Neural cell (in vitro differentiated cells): ENCODE measurements around the gene PRIMPOL. TPM values are rescaled to one million over a fixed set of nuclear protein-coding genes. Genes with fewer than 3 reads are reported as not detected.

Source experiments
- H2AFZ ChIP-seq: fragments of 200-600, 300-800 bp; sonication (generic), shearing (Covaris generic); 2 replicates; pipeline ENCODE4 v1.6.0; 2014; ENCODE audit warnings: low read depth, mild to moderate bottlenecking, antibody characterized with exemption, low read length, moderate library complexity
- H3F3A ChIP-seq: fragments of 200-600 bp; shearing (Covaris generic); 2 replicates; pipeline ENCODE4 v1.6.1; 2016; ENCODE audit warnings: mild to moderate bottlenecking, moderate library complexity, mixed read lengths, antibody characterized with exemption, low read length; ENCODE audit not compliant: insufficient read depth, poor library complexity, severe bottlenecking
- H3K27ac ChIP-seq: fragments of 200-600, 300-800 bp; sonication (generic), shearing (Covaris generic); 2 replicates; pipeline ENCODE4 v1.5.1; 2014; ENCODE audit warnings: mild to moderate bottlenecking, low read length, moderate library complexity
- H3K27me3 ChIP-seq: fragments of 300-800, 200-600 bp; sonication (generic), shearing (Covaris generic); 2 replicates; pipeline ENCODE4 v1.6.0; 2014; ENCODE audit warnings: mild to moderate bottlenecking, low read depth, low read length, moderate library complexity; ENCODE audit not compliant: insufficient read depth
- H3K36me3 ChIP-seq: fragments of 300-800, 200-600 bp; sonication (generic), shearing (Covaris generic); 2 replicates; pipeline ENCODE4 v1.5.1; 2014; ENCODE audit warnings: mild to moderate bottlenecking, antibody characterized with exemption, low read length, moderate library complexity; ENCODE audit not compliant: insufficient read depth
- H3K4me2 ChIP-seq: fragments of 300-800, 200-600 bp; sonication (generic), shearing (Covaris generic); 2 replicates; pipeline ENCODE4 v1.6.0; 2014; ENCODE audit warnings: mild to moderate bottlenecking, low read length
- H3K4me3 ChIP-seq: fragments of 300-800, 200-600 bp; sonication (generic), shearing (Covaris generic); 2 replicates; pipeline ENCODE4 v1.5.1; 2014; ENCODE audit warnings: mild to moderate bottlenecking, low read length, moderate library complexity
- H3K79me2 ChIP-seq: fragments of 200-600 bp; shearing (Covaris generic); replicated peaks from 2 replicates; pipeline ENCODE4 v1.6.0; 2014; ENCODE audit warnings: mild to moderate bottlenecking, low read length, moderate library complexity; ENCODE audit not compliant: insufficient read depth
- H3K9ac ChIP-seq: fragments of 300-800, 200-600 bp; sonication (generic), shearing (Covaris generic); 2 replicates; pipeline ENCODE4 v1.6.1; 2016; ENCODE audit warnings: mild to moderate bottlenecking, low read length, mixed read lengths
- H3K9me2 ChIP-seq: fragments of 200-600 bp; shearing (Covaris generic); 2 replicates; pipeline ENCODE4 v1.6.1; 2016; ENCODE audit warnings: mild to moderate bottlenecking, low read length, mixed read lengths; ENCODE audit not compliant: insufficient read depth
- H3K9me3 ChIP-seq: fragments of 200-600, 300-800 bp; sonication (generic), shearing (Covaris generic); 2 replicates; pipeline ENCODE4 v1.6.1; 2016; ENCODE audit warnings: mild to moderate bottlenecking, mixed run types, low read length, moderate library complexity, mixed read lengths
- H4K20me1 ChIP-seq: fragments of 200-600 bp; shearing (Covaris generic); 2 replicates; pipeline ENCODE4 v1.6.1; 2016; ENCODE audit warnings: mild to moderate bottlenecking, mixed run types; ENCODE audit not compliant: insufficient read depth
- CTCF ChIP-seq: fragments of 450-650 bp; IDR thresholded peaks from 2 replicates; pipeline ENCODE4 v1.5.1; 2014; ENCODE audit warnings: antibody characterized with exemption, mild to moderate bottlenecking, moderate library complexity; ENCODE audit not compliant: poor library complexity, severe bottlenecking
- EP300 ChIP-seq: fragments of 450-650 bp; conservative IDR thresholded peaks from 2 replicates; pipeline ENCODE4 v1.6.1; 2014; ENCODE audit warnings: antibody characterized with exemption, mild to moderate bottlenecking, moderate library complexity; ENCODE audit not compliant: poor library complexity, severe bottlenecking
- EZH2 ChIP-seq: fragments of 200-600, 300-800 bp; shearing (Covaris generic), sonication (generic); IDR thresholded peaks from 2 replicates; pipeline ENCODE4 v1.6.1; 2014; ENCODE audit warnings: antibody characterized with exemption, low read length, borderline replicate concordance, mild to moderate bottlenecking; ENCODE audit not compliant: insufficient read depth, poor library complexity, severe bottlenecking
- MXI1 ChIP-seq: fragments of 450-650 bp; conservative IDR thresholded peaks from 2 replicates; pipeline ENCODE4 v1.6.1; 2014; ENCODE audit warnings: antibody characterized with exemption, mild to moderate bottlenecking; ENCODE audit not compliant: poor library complexity, severe bottlenecking
- POLR2AphosphoS5 ChIP-seq: IDR thresholded peaks from 2 replicates; pipeline ENCODE4 v1.6.1; 2012
- RAD21 ChIP-seq: fragments of 450-650 bp; conservative IDR thresholded peaks from 2 replicates; pipeline ENCODE4 v1.6.1; 2014; ENCODE audit warnings: antibody characterized with exemption, mild to moderate bottlenecking, moderate library complexity
- REST ChIP-seq: IDR thresholded peaks from 2 replicates; pipeline ENCODE4 v1.6.1; 2012; ENCODE audit warnings: borderline replicate concordance
- SMC3 ChIP-seq: fragments of 450-650 bp; conservative IDR thresholded peaks from 2 replicates; pipeline ENCODE4 v1.6.1; 2014; ENCODE audit warnings: antibody characterized with exemption, mild to moderate bottlenecking, moderate library complexity; ENCODE audit not compliant: poor library complexity
- TAF1 ChIP-seq: IDR thresholded peaks from 2 replicates; pipeline ENCODE4 v1.6.1; 2012; ENCODE audit warnings: low read depth
- polyA plus RNA-seq: library from polyadenylated mRNA; depleted of rRNA; stranded (reverse); fragments of >200 nt; gene quantifications from 2 replicates; pipeline ENCODE4 v1.2.3, GENCODE V29; 2014

PRIMPOL gene
- polyA plus RNA-seq, 1 donor from 2014 or later = 23.6 TPM

- Histone ChIP-seq H2AFZ (no peak overlapping the region), H3K9me2 (no peaks in the 10 kb centered on the region), H3K36me3 (no peaks in the 10 kb centered on the region), H3K79me2 (peaks cover 39% of the 10 kb centered on the region), H3K4me2 (no peak overlapping the region), H3K9ac (no peak overlapping the region), H3K9me3 (no peaks in the 10 kb centered on the region), H3K27me3 (no peaks in the 10 kb centered on the region), H4K20me1 (no peaks in the 10 kb centered on the region), H3F3A (no peaks in the 10 kb centered on the region), H3K4me3 (peak overlapping the region; percentile 92), H3K27ac (no peak overlapping the region)
- TF ChIP-seq SMC3 (no peak), TAF1 (no peak)
Observed at GRCh38 chr4:184645904-184646610, 3.5 kb upstream of the PRIMPOL start.

DNA sequence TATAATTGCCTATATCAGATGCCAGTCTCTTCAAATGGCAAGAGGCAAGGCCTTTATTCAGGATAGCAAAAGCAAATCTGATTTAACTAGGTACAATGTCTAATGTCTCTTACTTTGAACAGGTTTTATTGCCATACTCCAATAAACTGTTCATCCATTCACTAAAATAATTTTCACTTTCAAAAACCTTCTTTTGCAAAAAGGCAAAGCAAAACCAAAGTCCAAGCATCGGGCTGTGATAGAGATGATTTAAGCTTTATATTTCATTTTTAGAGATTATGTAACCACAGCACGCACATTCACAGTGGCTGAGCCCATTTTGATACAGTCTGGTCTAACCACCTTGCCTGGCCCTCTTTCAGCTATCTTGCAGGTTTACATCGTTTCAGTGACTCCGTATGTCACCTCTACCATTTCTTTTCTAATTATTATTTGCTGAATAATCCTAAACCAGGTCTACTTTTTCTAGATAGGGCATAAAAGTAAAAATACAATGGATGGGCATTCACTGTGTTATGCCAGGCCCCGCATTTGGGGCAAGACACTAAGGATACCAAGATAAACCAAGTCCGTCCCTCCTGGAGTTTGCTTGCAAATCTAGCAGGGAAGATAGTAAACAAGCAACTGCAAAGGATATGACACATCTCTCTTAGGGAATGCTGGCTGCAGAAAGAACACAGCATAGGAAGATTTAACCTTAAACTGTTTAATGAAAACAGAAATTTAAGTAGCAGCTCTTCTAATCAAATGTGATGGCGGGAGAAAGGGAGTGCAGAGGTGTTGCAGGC, 2.1 kb upstream of the PRIMPOL start:
- Histone ChIP-seq H3K9me2 (no peaks in the 10 kb centered on the region), H3K4me2 (peak overlapping the region; percentile 96), H3K9ac (peak overlapping the region; percentile 96), H3K79me2 (peaks cover 36% of the 10 kb centered on the region), H3K27me3 (no peaks in the 10 kb centered on the region), H3K36me3 (no peaks in the 10 kb centered on the region), H3F3A (no peaks in the 10 kb centered on the region), H3K9me3 (no peaks in the 10 kb centered on the region), H3K27ac (peak overlapping the region; percentile 87), H4K20me1 (no peaks in the 10 kb centered on the region), H2AFZ (no peak overlapping the region), H3K4me3 (peak overlapping the region; percentile 92)
- TF ChIP-seq SMC3 = no peak
- no peak for TF ChIP-seq RAD21
- no peak for TF ChIP-seq EP300
- TF ChIP-seq TAF1 = no peak
- no peak for TF ChIP-seq CTCF
- TF ChIP-seq MXI1 = no peak
- TF ChIP-seq POLR2AphosphoS5 = no peak
- no peak for TF ChIP-seq EZH2
- no peak for TF ChIP-seq REST
